T-helper 1 cell (primary cell): Measurements from ENCODE around the gene ANTXRL.
"Not testable (repeated sequence)": the region's sequence is repeated elsewhere in the genome, so short reads cannot be mapped to it uniquely, and the experiment has no call there.

Experiments used
- DNase-seq, 5 donors: peaks; one replicate each; pipeline ENCODE4 v3.0.0-alpha.2; 2012 to 2020

ANTXRL gene

GRCh38 chr10:46308666-46309450, 22.1 kb downstream of the ANTXRL start:
- no peak for DNase-seq

- no peak for DNase-seq
Observed at GRCh38 chr10:46309511-46310142, 22.8 kb downstream of the ANTXRL start.

- DNase-seq: no peak
Observed at GRCh38 chr10:46310143-46310514, 23.3 kb downstream of the ANTXRL start.

- DNase-seq: no peak
Observed at GRCh38 chr10:46310851-46311250, 24.1 kb downstream of the ANTXRL start.

- DNase-seq: no peak
Observed at GRCh38 chr10:46311501-46311951, 24.7 kb downstream of the ANTXRL start.

- not testable (repeated sequence) for DNase-seq
Observed at GRCh38 chr10:46311961-46312431, 25.2 kb downstream of the ANTXRL start.

GRCh38 chr10:46312953-46313352, 26.2 kb downstream of the ANTXRL start:
- DNase-seq: no peak

- no peak for DNase-seq
Observed at GRCh38 chr10:46314071-46314470, 27.3 kb downstream of the ANTXRL start.

GRCh38 chr10:46315071-46315860, 28.5 kb downstream of the ANTXRL start:
- DNase-seq: not testable (repeated sequence)

- DNase-seq: no peak
Observed at GRCh38 chr10:46317370-46317769, 30.6 kb downstream of the ANTXRL start.

- no peak for DNase-seq
Observed at GRCh38 chr10:46317889-46318288, 31.1 kb downstream of the ANTXRL start.

- no peak for DNase-seq
Observed at GRCh38 chr10:46318799-46319198, 32.0 kb downstream of the ANTXRL start.

- DNase-seq: no peak
Observed at GRCh38 chr10:46319389-46319788, 32.6 kb downstream of the ANTXRL start.

GRCh38 chr10:46321770-46322169, 35.0 kb downstream of the ANTXRL start:
- no peak for DNase-seq

- DNase-seq: no peak
Observed at GRCh38 chr10:46323176-46323575, 36.4 kb downstream of the ANTXRL start.

- no peak for DNase-seq
Observed at GRCh38 chr10:46325021-46325420, 38.2 kb downstream of the ANTXRL start.

- no peak for DNase-seq
Observed at GRCh38 chr10:46326066-46326465, 39.3 kb downstream of the ANTXRL start.

GRCh38 chr10:46326971-46327370, 40.2 kb downstream of the ANTXRL start:
- DNase-seq: no peak

- no peak for DNase-seq
Observed at GRCh38 chr10:46327685-46328084, 40.9 kb downstream of the ANTXRL start.

- no peak for DNase-seq
Observed at GRCh38 chr10:46328853-46329689, 42.3 kb downstream of the ANTXRL start.

GRCh38 chr10:46329690-46330016, 42.9 kb downstream of the ANTXRL start:
- no peak for DNase-seq

GRCh38 chr10:46330894-46331293, 44.1 kb downstream of the ANTXRL start:
- DNase-seq: no peak

GRCh38 chr10:46365484-46365883, 78.7 kb downstream of the ANTXRL start:
- DNase-seq: not testable (repeated sequence)
